Ishikawa (cell line): ENCODE measurements around the gene CD52.

Source experiments
- CEBPB ChIP-seq: IDR thresholded peaks from 2 replicates; pipeline ENCODE4 v1.6.1; 2012
- CREB1 ChIP-seq: IDR thresholded peaks from 2 replicates; pipeline ENCODE4 v1.6.1; 2012; ENCODE audit warnings: low read depth
- EGR1 ChIP-seq: IDR thresholded peaks from 2 replicates; pipeline ENCODE4 v1.6.1; 2012
- EP300 ChIP-seq: IDR thresholded peaks from 2 replicates; pipeline ENCODE4 v1.6.1; 2012; ENCODE audit warnings: borderline replicate concordance
- FOXM1 ChIP-seq: IDR thresholded peaks from 2 replicates; pipeline ENCODE4 v1.6.1; 2012; ENCODE audit warnings: low read depth, borderline replicate concordance
- MAX ChIP-seq: IDR thresholded peaks from 2 replicates; pipeline ENCODE4 v1.6.1; 2012
- NFIC ChIP-seq: IDR thresholded peaks from 2 replicates; pipeline ENCODE4 v1.6.1; 2012
- RAD21 ChIP-seq: IDR thresholded peaks from 2 replicates; pipeline ENCODE4 v1.6.1; 2012; ENCODE audit warnings: low read depth
- REST ChIP-seq: IDR thresholded peaks from 2 replicates; pipeline ENCODE4 v1.6.1; 2012; ENCODE audit warnings: low read depth, mild to moderate bottlenecking
- TAF1 ChIP-seq: IDR thresholded peaks from 2 replicates; pipeline ENCODE4 v1.6.1; 2012; ENCODE audit warnings: low read depth, mild to moderate bottlenecking
- TCF12 ChIP-seq: IDR thresholded peaks from 2 replicates; pipeline ENCODE4 v1.6.1; 2012; ENCODE audit warnings: low read depth
- TEAD4 ChIP-seq: IDR thresholded peaks from 2 replicates; pipeline ENCODE4 v1.6.1; 2012
- USF1 ChIP-seq: IDR thresholded peaks from 2 replicates; pipeline ENCODE4 v1.6.1; 2012
- YY1 ChIP-seq: IDR thresholded peaks from 2 replicates; pipeline ENCODE4 v1.6.1; 2012; ENCODE audit warnings: low read depth
- ZBTB7A ChIP-seq: IDR thresholded peaks from 2 replicates; pipeline ENCODE4 v1.6.1; 2012; ENCODE audit warnings: low read depth

Gene CD52

GRCh38 chr1:26330276-26330675 is 12.5 kb downstream of the CD52 start:
- no peak for TF ChIP-seq FOXM1
- TF ChIP-seq REST, result no peak
- TF ChIP-seq EP300, result no peak
- no peak for TF ChIP-seq TCF12
- no peak for TF ChIP-seq TEAD4
- TF ChIP-seq EGR1, result no peak
- TF ChIP-seq ZBTB7A, result no peak
- TF ChIP-seq MAX, result no peak
- no peak for TF ChIP-seq TAF1

GRCh38 chr1:26335774-26336476 is 18.2 kb downstream of the CD52 start:
- TF ChIP-seq CEBPB (peak; percentile 74; the same call in 1 of the 2 replicates), USF1 (no peak)

- TF ChIP-seq USF1, result peak; percentile 56; the same call in 1 of the 2 replicates
- TF ChIP-seq REST, result no peak
- peak; percentile 100 for TF ChIP-seq MAX
- no peak for TF ChIP-seq CEBPB
- 0 out of 2 replicates have a peak, but pooled peaks have one; percentile 24 for TF ChIP-seq EGR1
- TF ChIP-seq ZBTB7A, result peak; percentile 60
- TF ChIP-seq NFIC, result no peak
Observed at GRCh38 chr1:26336477-26337205, 18.9 kb downstream of the CD52 start.

- no peak for TF ChIP-seq NFIC
- no peak for TF ChIP-seq USF1
- no peak for TF ChIP-seq MAX
- TF ChIP-seq CREB1, result no peak
- TF ChIP-seq TEAD4, result no peak
- no peak for TF ChIP-seq RAD21
Observed at GRCh38 chr1:26337206-26337535, 19.4 kb downstream of the CD52 start.

GRCh38 chr1:26337625-26338024 is 19.9 kb downstream of the CD52 start:
- no peak for TF ChIP-seq TEAD4
- TF ChIP-seq TAF1, result no peak
- no peak for TF ChIP-seq CEBPB
- TF ChIP-seq TCF12, result no peak
- no peak for TF ChIP-seq CREB1
- no peak for TF ChIP-seq YY1

GRCh38 chr1:26338670-26339069 is 20.9 kb downstream of the CD52 start:
- no peak for TF ChIP-seq USF1
- no peak for TF ChIP-seq RAD21
- TF ChIP-seq ZBTB7A, result no peak
- TF ChIP-seq YY1, result no peak
- no peak for TF ChIP-seq EP300
- TF ChIP-seq MAX, result no peak
- TF ChIP-seq TEAD4, result no peak
- no peak for TF ChIP-seq EGR1
- no peak for TF ChIP-seq CEBPB
- TF ChIP-seq REST, result no peak
- TF ChIP-seq NFIC, result no peak
- no peak for TF ChIP-seq TAF1
